CD4-positive, alpha-beta memory T cell (primary cell): ENCODE results near the gene CXorf66. TPM values are rescaled to one million over a fixed set of nuclear protein-coding genes. Genes with fewer than 3 reads are reported as not detected.
A peak's percentile ranks its signal among the peaks of the same experiment; 100 is the strongest.
"Not testable (repeated sequence)": the region's sequence is repeated elsewhere in the genome, so short reads cannot be mapped to it uniquely, and the experiment has no call there.

Experiments used
- CTCF ChIA-PET: fragments of 350-600 bp; sonication (Branson Sonifier 250); formaldehyde crosslinking; loops from one replicate; lab custom pipeline; 2021; ENCODE audit warnings: inconsistent platforms; ENCODE audit not compliant: partially characterized antibody; lab: Charles Lee
- POLR2A ChIA-PET: fragments of 350-600 bp; sonication (Branson Sonifier 250); formaldehyde crosslinking; loops from one replicate; lab custom pipeline; 2021; ENCODE audit not compliant: partially characterized antibody; lab: Charles Lee
- DNase-seq, 5 donors: peaks; one replicate each; pipeline versions ENCODE4 v3.0.0 to v3.0.0-alpha.2; 2020 to 2022; ENCODE audit warnings: mixed read lengths in 1 of 5
- H3K27ac ChIP-seq: one replicate; pipeline ENCODE4 v1.7.0; 2013; ENCODE audit warnings: low read depth, low read length
- H3K27me3 ChIP-seq: 2 replicates; pipeline ENCODE4 v1.7.0; 2013; ENCODE audit warnings: mild to moderate bottlenecking, low read length, moderate library complexity; ENCODE audit not compliant: insufficient read depth
- H3K36me3 ChIP-seq: 2 replicates; pipeline ENCODE4 v1.7.0; 2013; ENCODE audit warnings: mild to moderate bottlenecking, low read length, moderate library complexity; ENCODE audit not compliant: insufficient read depth
- H3K4me1 ChIP-seq: 2 replicates; pipeline ENCODE4 v1.7.0; 2013; ENCODE audit warnings: mild to moderate bottlenecking, low read length, moderate library complexity; ENCODE audit not compliant: insufficient read depth
- H3K4me3 ChIP-seq, 2 donors: one replicate each; pipeline ENCODE4 v1.7.0; 2013; ENCODE audit warnings: low read length in 2 of 2, mild to moderate bottlenecking in 1 of 2
- H3K9me3 ChIP-seq, 2 donors: one replicate each; pipeline ENCODE4 v1.7.0; 2013; ENCODE audit warnings: low read length in 2 of 2, control low read depth in 1 of 2; ENCODE audit not compliant: control insufficient read depth in 1 of 2
- H3K27ac Mint-ChIP-seq, 7 donors: one replicate each; pipeline ENCODE4 v1.8.0; 2020 to 2021; ENCODE audit warnings: mixed read lengths in 7 of 7, mild to moderate bottlenecking in 6 of 7, inconsistent platforms in 3 of 7, moderate library complexity in 3 of 7
- H3K27me3 Mint-ChIP-seq, 2 donors: one replicate each; pipeline ENCODE4 v1.8.0; 2020 to 2021; ENCODE audit warnings: mixed read lengths in 2 of 2
- H3K36me3 Mint-ChIP-seq, 2 donors: one replicate each; pipeline ENCODE4 v1.8.0; 2020 to 2021; ENCODE audit warnings: mixed read lengths in 2 of 2, inconsistent platforms in 1 of 2, mild to moderate bottlenecking in 1 of 2
- H3K4me1 Mint-ChIP-seq, 4 donors: one replicate each; pipeline ENCODE4 v1.8.0; 2020 to 2021; ENCODE audit warnings: mixed read lengths in 4 of 4, mild to moderate bottlenecking in 1 of 4
- H3K4me3 Mint-ChIP-seq, 8 donors: one replicate each; pipeline ENCODE4 v1.8.0; 2020 to 2021; ENCODE audit warnings: mixed read lengths in 8 of 8, mild to moderate bottlenecking in 7 of 8, moderate library complexity in 6 of 8, inconsistent platforms in 3 of 8
- H3K9me3 Mint-ChIP-seq, 8 donors: one replicate each; pipeline ENCODE4 v1.8.0; 2020 to 2021; ENCODE audit warnings: mixed read lengths in 8 of 8, mild to moderate bottlenecking in 5 of 8, inconsistent platforms in 3 of 8, moderate library complexity in 1 of 8
- intact Hi-C: fragments of 100-400 bp; cut with micrococcal nuclease; formaldehyde crosslinking; loops from one replicate; pipeline ENCODE4 v1.15.1; 2023
- polyA plus RNA-seq, 2 donors: library from polyadenylated mRNA; unstranded; fragments of 300-500 nt; fragmentation: Illumina TruSeq; gene quantifications; one replicate each; pipeline ENCODE4 v1.2.3, GENCODE V29; 2021
- total RNA-seq, 2 experiments: library from RNA; stranded (reverse); gene quantifications; one replicate each; pipeline ENCODE4 v1.2.3, GENCODE V29; 2021

CXorf66 gene
- total and polyA plus RNA-seq, 4 experiments from 2014 or later, result not detected

DNA sequence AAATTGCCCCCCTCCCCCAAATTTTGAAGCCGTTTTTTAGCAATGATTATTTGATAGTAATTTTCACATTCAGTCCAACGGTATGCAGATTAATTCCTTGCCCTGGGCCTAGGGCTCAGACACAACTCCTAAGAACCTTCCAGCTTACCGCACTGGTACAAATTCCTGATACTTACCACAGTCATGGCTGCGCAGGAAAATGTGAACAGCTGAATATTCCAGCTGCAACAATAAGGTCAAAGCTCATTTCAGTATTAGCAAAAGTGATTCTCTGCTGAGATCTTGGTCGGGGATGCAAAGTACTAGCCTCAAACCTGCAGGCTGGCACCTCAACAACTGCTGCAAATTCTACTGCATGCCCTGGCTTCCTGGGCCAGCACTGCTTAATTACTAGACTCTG lies 35.4 kb downstream of the CXorf66 start:
- H3K36me3 Mint-ChIP-seq, result peaks cover 0 to 9% of the 10 kb centered on the region in 2 donors
- Histone ChIP-seq H3K27me3 (no peaks in the 10 kb centered on the region), H3K9me3 (no peaks in the 10 kb centered on the region), H3K4me1 (peaks cover 16% of the 10 kb centered on the region), H3K4me3 (no peak overlapping the region), H3K36me3 (no peaks in the 10 kb centered on the region), H3K27ac (no peak overlapping the region)
- H3K4me3 Mint-ChIP-seq, result peak overlapping the region in 3 of 8 donors; percentile 15 to 82 (median 80)
- POLR2A ChIA-PET, result interaction anchor here (0.6 kb wide), 1 partner anchor 210 kb away, joined by 4 read pairs; no protein-coding TSS in a partner anchor
- intact Hi-C loops, result no loop called here
- no peaks in the 10 kb centered on the region for H3K9me3 Mint-ChIP-seq
- CTCF ChIA-PET, result interaction anchor here (1.6 kb wide), 1 partner anchor 9 kb away, joined by 3 read pairs; no protein-coding TSS in a partner anchor
- DNase-seq, result no peak
- peaks cover 18 to 41% (median 29%) of the 10 kb centered on the region in 4 donors for H3K4me1 Mint-ChIP-seq
- H3K27me3 Mint-ChIP-seq, result no peaks in the 10 kb centered on the region
- peak overlapping the region in 1 of 7 donors; percentile 48 for H3K27ac Mint-ChIP-seq

DNA sequence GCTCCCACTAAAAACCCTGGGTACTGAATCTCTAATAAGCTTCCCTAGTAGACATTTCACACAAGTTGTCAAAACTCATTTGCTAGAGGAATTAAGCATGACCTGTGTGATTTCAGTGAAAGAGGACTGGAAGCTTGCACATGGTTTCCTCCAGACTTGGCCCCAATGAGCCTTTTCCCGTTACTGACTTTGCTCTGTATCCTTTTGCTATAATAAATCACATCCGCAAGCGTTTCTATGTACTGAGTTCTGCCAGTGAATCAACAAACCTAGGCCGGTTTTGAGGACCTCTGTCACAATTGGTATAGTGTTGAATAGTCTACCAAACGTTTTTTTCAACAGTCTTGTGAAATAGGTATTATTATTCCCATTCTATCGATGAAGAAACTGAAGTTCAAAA lies 40.6 kb downstream of the CXorf66 start:
- peaks cover 13 to 36% (median 27%) of the 10 kb centered on the region in 4 donors for H3K4me1 Mint-ChIP-seq
- POLR2A ChIA-PET, result interaction anchor here (0.6 kb wide), 1 partner anchor 9 kb away, joined by 3 read pairs; no protein-coding TSS in a partner anchor

DNA sequence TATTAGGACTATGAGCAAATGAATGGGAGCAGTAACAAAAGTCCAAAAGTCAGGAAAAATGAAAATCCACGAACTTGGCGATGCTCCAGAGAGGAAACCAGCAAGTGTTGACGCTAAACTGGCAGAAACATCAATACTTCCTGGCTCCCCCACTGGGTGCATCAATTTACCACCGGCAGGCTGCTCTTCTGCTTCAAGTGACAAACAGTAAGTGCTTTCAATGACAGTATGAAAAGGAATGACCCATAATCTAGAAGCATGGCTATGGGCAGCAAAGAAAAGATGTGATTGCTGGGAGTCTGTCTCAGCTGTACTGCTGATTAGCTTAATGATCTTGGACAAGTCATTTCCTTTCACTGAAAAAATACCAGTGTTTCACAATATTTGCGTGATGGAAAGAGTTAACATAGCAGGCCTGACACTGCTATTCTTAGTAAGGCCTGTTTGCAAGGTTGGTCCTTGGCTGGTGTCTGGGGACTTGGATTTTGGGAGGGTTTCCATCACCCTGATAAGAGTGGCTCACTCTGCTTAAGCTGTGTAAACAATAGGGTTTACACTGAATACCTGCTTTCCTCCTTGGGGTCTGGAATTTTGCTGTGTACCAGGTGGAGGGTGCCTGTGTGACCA lies 41.1 kb downstream of the CXorf66 start:
- no peaks in the 10 kb centered on the region for H3K9me3 Mint-ChIP-seq
- peaks cover 9 to 32% (median 24%) of the 10 kb centered on the region in 4 donors for H3K4me1 Mint-ChIP-seq
- Histone ChIP-seq H3K27me3 (no peaks in the 10 kb centered on the region), H3K4me1 (peaks cover 7% of the 10 kb centered on the region), H3K4me3 (no peak overlapping the region), H3K9me3 (no peaks in the 10 kb centered on the region), H3K36me3 (no peaks in the 10 kb centered on the region), H3K27ac (no peak overlapping the region)
- H3K27ac Mint-ChIP-seq, result peak overlapping the region in 1 of 7 donors; percentile 19
- no peak for DNase-seq
- CTCF ChIA-PET, result no interaction called here
- intact Hi-C loops, result no loop called here
- no peak overlapping the region for H3K4me3 Mint-ChIP-seq
- no peaks in the 10 kb centered on the region for H3K27me3 Mint-ChIP-seq
- POLR2A ChIA-PET, result no interaction called here
- peaks cover 0 to 11% of the 10 kb centered on the region in 2 donors for H3K36me3 Mint-ChIP-seq

More for the DNA sequence above, 40.6 kb downstream of the CXorf66 start:
- Histone ChIP-seq H3K36me3 (no peaks in the 10 kb centered on the region), H3K9me3 (no peaks in the 10 kb centered on the region), H3K27me3 (no peaks in the 10 kb centered on the region), H3K27ac (no peak overlapping the region), H3K4me3 (no peak overlapping the region), H3K4me1 (peaks cover 8% of the 10 kb centered on the region)
- H3K9me3 Mint-ChIP-seq, result no peaks in the 10 kb centered on the region
- no peak for DNase-seq
- no peaks in the 10 kb centered on the region for H3K27me3 Mint-ChIP-seq
- intact Hi-C loops, result no loop called here
- CTCF ChIA-PET, result no interaction called here
- peak overlapping the region in 1 of 7 donors; percentile 4 for H3K27ac Mint-ChIP-seq
- peaks cover 0 to 11% of the 10 kb centered on the region in 2 donors for H3K36me3 Mint-ChIP-seq
- H3K4me3 Mint-ChIP-seq, result no peak overlapping the region

DNA sequence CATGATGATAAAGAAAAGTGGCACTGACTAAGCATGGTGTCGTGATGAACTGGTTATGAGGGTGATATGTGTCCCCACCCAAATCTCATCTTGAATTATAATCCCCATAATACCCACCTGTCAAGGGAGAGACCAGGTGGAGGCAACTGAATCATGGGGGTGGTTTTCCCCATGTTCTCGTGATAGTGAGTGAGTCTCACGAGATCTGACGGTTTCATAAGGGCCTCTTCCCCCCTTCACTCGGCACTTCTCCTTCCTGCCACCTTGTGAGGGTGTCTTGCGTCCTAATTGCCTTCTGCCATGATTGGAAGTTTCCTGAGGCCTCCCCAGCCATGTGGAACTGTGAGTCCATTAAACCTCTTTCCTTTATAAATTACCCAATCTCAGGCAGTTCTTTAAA lies 44.2 kb downstream of the CXorf66 start:
- H3K4me3 ChIP-seq, H3K4me1 ChIP-seq, H3K9me3 Mint-ChIP-seq, H3K27me3 ChIP-seq, H3K9me3 ChIP-seq, H3K27ac ChIP-seq, POLR2A ChIA-PET, H3K36me3 ChIP-seq, H3K4me3 Mint-ChIP-seq, intact Hi-C loops, DNase-seq, H3K27me3 Mint-ChIP-seq: not testable (repeated sequence)
- Mint-ChIP-seq H3K4me1 (peaks cover 7 to 25% (median 23%) of the 10 kb centered on the region in 4 donors), H3K27ac (peak overlapping the region in 1 of 7 donors; percentile 29), H3K36me3 (peaks cover 0 to 13% of the 10 kb centered on the region in 2 donors)
- CTCF ChIA-PET, result interaction anchor here (1.2 kb wide), 1 partner anchor 9 kb away, joined by 3 read pairs; no protein-coding TSS in a partner anchor

DNA sequence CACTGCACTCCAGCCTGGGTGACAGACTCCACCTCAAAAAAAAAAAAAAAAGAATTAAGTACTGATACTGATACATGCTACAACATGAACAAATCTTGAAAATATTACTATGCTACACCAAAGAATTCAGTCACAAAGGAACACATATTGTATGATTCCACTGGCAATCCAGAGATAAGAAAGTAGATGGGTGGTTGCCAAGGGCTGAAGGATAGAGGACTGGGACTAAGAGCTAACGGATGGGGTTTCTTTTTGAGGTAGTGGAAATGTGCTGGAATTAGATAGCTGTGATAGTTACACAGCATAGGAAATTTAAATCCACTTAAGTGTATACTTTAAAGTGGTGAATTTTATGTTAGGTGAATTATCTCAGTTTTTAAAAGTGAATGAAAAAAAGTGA lies 45.0 kb downstream of the CXorf66 start:
- intact Hi-C loops, result no loop called here
- H3K36me3 ChIP-seq, result no peaks in the 10 kb centered on the region
- no peaks in the 10 kb centered on the region for H3K9me3 ChIP-seq
- H3K4me1 Mint-ChIP-seq, result peaks cover 6 to 18% (median 17%) of the 10 kb centered on the region in 4 donors
- H3K4me1 ChIP-seq, result peaks cover 7% of the 10 kb centered on the region
- H3K27me3 ChIP-seq, result no peaks in the 10 kb centered on the region
- no peak for DNase-seq
- no peak overlapping the region for H3K27ac Mint-ChIP-seq
- ChIA-PET POLR2A (no interaction called here), CTCF (interaction anchor here (1.2 kb wide), 1 partner anchor 10 kb away, joined by 3 read pairs; no protein-coding TSS in a partner anchor)
- no peaks in the 10 kb centered on the region for H3K27me3 Mint-ChIP-seq
- H3K27ac ChIP-seq, result no peak overlapping the region
- no peaks in the 10 kb centered on the region for H3K9me3 Mint-ChIP-seq
- no peak overlapping the region for H3K4me3 Mint-ChIP-seq
- peaks cover 0 to 10% of the 10 kb centered on the region in 2 donors for H3K36me3 Mint-ChIP-seq
- H3K4me3 ChIP-seq, result no peak overlapping the region

DNA sequence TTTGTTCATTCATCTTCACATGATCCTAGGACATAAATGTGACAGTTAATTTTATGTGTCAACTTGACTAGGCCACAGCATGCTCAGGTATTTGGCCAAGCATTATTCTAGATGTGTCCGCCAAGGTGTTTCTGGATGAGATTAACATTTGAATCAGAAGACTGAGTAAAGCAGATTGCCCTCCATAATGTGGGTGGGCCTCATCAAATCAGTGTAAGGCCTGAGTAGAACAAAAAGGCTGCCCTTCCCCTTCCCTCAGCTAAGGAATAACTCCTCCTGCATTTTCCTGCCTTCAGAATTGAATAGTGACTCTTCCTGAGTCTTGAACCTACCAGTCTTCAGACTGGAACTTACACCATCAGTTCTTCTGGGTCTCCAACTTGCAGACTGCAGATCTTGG lies 50.9 kb downstream of the CXorf66 start:
- no peak overlapping the region for H3K27ac ChIP-seq
- no peak overlapping the region for H3K4me3 ChIP-seq
- ChIA-PET POLR2A (no interaction called here), CTCF (no interaction called here)
- Mint-ChIP-seq H3K27me3 (no peaks in the 10 kb centered on the region), H3K4me1 (peaks cover 4 to 14% (median 9%) of the 10 kb centered on the region in 4 donors), H3K4me3 (no peak overlapping the region), H3K27ac (no peak overlapping the region), H3K9me3 (no peaks in the 10 kb centered on the region), H3K36me3 (peaks cover 0 to 4% of the 10 kb centered on the region in 2 donors)
- no peaks in the 10 kb centered on the region for H3K9me3 ChIP-seq
- DNase-seq, result no peak
- no peaks in the 10 kb centered on the region for H3K36me3 ChIP-seq
- intact Hi-C loops, result no loop called here
- no peaks in the 10 kb centered on the region for H3K4me1 ChIP-seq
- no peaks in the 10 kb centered on the region for H3K27me3 ChIP-seq

DNA sequence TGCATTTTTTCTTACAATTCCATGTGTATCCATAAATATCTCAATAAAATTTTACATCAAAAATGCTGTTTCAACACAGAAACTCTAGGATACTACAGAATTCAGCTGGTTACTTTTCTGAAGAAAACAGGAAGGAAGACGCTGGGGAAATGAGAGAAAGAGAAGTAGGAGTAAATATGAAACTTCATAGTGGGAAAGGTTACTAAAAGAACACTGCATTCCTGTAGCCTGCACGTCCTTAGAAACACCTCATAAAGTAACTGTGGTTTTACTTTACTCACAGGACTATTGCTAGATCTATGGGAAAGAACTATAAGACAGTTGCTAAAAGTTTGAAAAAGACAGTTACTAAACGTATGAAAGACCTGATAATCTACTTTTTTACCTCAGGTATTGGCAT lies 55.6 kb downstream of the CXorf66 start:
- Mint-ChIP-seq H3K36me3 (peaks cover 0 to 1% of the 10 kb centered on the region in 2 donors), H3K27me3 (no peaks in the 10 kb centered on the region), H3K27ac (no peak overlapping the region), H3K4me1 (peaks cover 7 to 31% (median 19%) of the 10 kb centered on the region in 4 donors), H3K9me3 (no peaks in the 10 kb centered on the region), H3K4me3 (no peak overlapping the region)
- H3K36me3 ChIP-seq, result no peaks in the 10 kb centered on the region
- no peaks in the 10 kb centered on the region for H3K9me3 ChIP-seq
- CTCF ChIA-PET, result no interaction called here
- POLR2A ChIA-PET, result no interaction called here
- no peak overlapping the region for H3K27ac ChIP-seq
- H3K4me3 ChIP-seq, result no peak overlapping the region
- no peak for DNase-seq
- H3K4me1 ChIP-seq, result peaks cover 5% of the 10 kb centered on the region
- intact Hi-C loops, result no loop called here
- no peaks in the 10 kb centered on the region for H3K27me3 ChIP-seq
